Activated CD8-positive, alpha-beta T cell treated with anti-CD3 and anti-CD28 coated beads for 36 hours (primary cell): ENCODE results near the gene CLEC18A. TPM values are rescaled to one million over a fixed set of nuclear protein-coding genes. Genes with fewer than 3 reads are reported as not detected.

Source experiments
- ATAC-seq: fragments of 200-7000 bp; cut with Tn5 transposase; one replicate; pipeline ENCODE4 v1.10.0; 2021; ENCODE audit warnings: mild to moderate bottlenecking, moderate library complexity
- CTCF ChIA-PET: fragments of 350-600 bp; sonication (Branson Sonifier 250); formaldehyde crosslinking; loops from one replicate; lab custom pipeline; 2021; ENCODE audit warnings: antibody characterized with exemption; lab: Charles Lee
- POLR2A ChIA-PET: fragments of 350-600 bp; sonication (Branson Sonifier 250); formaldehyde crosslinking; loops from one replicate; lab custom pipeline; 2021; ENCODE audit warnings: antibody characterized with exemption; lab: Charles Lee
- DNase-seq: peaks from one replicate; pipeline ENCODE4 v3.0.0-alpha.2; 2020
- H3K27ac Mint-ChIP-seq: one replicate; pipeline ENCODE4 v1.8.0; 2021; ENCODE audit warnings: mild to moderate bottlenecking, mixed read lengths
- H3K27me3 Mint-ChIP-seq: one replicate; pipeline ENCODE4 v1.8.0; 2021; ENCODE audit warnings: mixed read lengths
- H3K36me3 Mint-ChIP-seq: one replicate; pipeline ENCODE4 v1.8.0; 2021; ENCODE audit warnings: low read depth, mixed read lengths
- H3K4me1 Mint-ChIP-seq: one replicate; pipeline ENCODE4 v1.8.0; 2021; ENCODE audit warnings: low read depth, mixed read lengths
- H3K4me3 Mint-ChIP-seq: one replicate; pipeline ENCODE4 v1.8.0; 2021; ENCODE audit warnings: mild to moderate bottlenecking, moderate library complexity, mixed read lengths
- H3K9me3 Mint-ChIP-seq: one replicate; pipeline ENCODE4 v1.8.0; 2021; ENCODE audit warnings: mixed read lengths
- intact Hi-C: fragments of 100-400 bp; cut with micrococcal nuclease; formaldehyde crosslinking; loops from one replicate; pipeline ENCODE4 v1.10.0; 2022
- total RNA-seq, 2 experiments: library from RNA; stranded (reverse); gene quantifications; one replicate each; pipeline ENCODE4 v1.2.3, GENCODE V29; 2021
- TF ChIP-seq, protein P1 (sequence below): fragments of 200-600 bp; IDR thresholded peaks from one replicate; pipeline ENCODE4 v1.8.0; 2022; ENCODE audit warnings: antibody characterized with exemption, mild to moderate bottlenecking

Gene CLEC18A
- total RNA-seq, 2 experiments from 2014 or later, result 0.25 to 0.36 TPM

DNA sequence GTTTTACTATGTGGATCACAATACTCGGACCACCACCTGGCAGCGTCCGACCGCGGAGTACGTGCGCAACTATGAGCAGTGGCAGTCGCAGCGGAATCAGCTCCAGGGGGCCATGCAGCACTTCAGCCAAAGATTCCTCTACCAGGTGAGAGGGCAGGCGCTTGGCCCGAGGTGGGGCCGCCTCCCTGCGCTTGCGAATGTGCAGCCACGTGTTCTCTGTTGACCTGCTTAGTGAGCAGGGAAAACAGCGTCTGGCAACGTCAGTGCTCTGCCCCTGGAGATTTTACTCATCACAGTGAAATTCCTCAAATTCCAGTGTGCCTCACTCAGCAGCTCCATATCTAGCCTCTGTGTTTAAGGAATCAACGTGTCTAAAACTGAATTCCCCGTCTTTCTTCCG, 33.4 kb upstream of the CLEC18A start:
- intact Hi-C loops, result no loop called here
- Mint-ChIP-seq H3K4me3 (no peak overlapping the region), H3K9me3 (no peaks in the 10 kb centered on the region), H3K36me3 (peaks cover 4% of the 10 kb centered on the region), H3K27ac (no peak overlapping the region), H3K4me1 (no peaks in the 10 kb centered on the region), H3K27me3 (no peaks in the 10 kb centered on the region)
- ATAC-seq (no peak), DNase-seq (no peak)
- ChIA-PET POLR2A (no interaction called here), CTCF (interaction anchor here (2.5 kb wide), 1 partner anchor 12 kb away, joined by 13 read pairs; no protein-coding TSS in a partner anchor)
- TF ChIP-seq, protein P1, sequence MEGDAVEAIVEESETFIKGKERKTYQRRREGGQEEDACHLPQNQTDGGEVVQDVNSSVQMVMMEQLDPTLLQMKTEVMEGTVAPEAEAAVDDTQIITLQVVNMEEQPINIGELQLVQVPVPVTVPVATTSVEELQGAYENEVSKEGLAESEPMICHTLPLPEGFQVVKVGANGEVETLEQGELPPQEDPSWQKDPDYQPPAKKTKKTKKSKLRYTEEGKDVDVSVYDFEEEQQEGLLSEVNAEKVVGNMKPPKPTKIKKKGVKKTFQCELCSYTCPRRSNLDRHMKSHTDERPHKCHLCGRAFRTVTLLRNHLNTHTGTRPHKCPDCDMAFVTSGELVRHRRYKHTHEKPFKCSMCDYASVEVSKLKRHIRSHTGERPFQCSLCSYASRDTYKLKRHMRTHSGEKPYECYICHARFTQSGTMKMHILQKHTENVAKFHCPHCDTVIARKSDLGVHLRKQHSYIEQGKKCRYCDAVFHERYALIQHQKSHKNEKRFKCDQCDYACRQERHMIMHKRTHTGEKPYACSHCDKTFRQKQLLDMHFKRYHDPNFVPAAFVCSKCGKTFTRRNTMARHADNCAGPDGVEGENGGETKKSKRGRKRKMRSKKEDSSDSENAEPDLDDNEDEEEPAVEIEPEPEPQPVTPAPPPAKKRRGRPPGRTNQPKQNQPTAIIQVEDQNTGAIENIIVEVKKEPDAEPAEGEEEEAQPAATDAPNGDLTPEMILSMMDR, result no peak

DNA sequence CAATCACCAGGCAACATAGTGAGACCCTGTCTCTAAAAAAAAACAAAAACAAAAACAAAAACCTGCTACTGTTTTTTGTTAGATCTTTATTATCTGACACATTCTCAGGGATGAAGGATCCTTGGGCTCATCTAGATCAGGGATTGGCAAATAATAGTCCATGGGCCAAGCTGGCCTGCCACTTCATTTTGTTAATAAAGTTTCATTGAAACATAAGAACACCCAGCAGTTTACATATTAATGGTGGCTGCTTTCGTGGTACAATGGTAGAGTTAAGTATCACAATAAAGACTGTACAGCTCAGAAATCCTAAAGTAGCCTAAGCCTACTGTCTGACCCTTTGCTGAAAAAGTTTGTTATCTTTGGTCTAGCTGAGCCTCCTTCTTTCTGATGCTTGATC, 32.9 kb upstream of the CLEC18A start:
- DNase-seq (no peak), ATAC-seq (no peak)
- no peaks in the 10 kb centered on the region for H3K27me3 Mint-ChIP-seq
- no peaks in the 10 kb centered on the region for H3K9me3 Mint-ChIP-seq
- no peak overlapping the region for H3K4me3 Mint-ChIP-seq
- ChIA-PET POLR2A (no interaction called here), CTCF (interaction anchor here (2.5 to 3.5 kb wide), 2 partner anchors 12 kb away, joined by 13 to 18 read pairs; no protein-coding TSS in a partner anchor)
- TF ChIP-seq, protein P1, result no peak
- intact Hi-C loops, result no loop called here
- no peaks in the 10 kb centered on the region for H3K4me1 Mint-ChIP-seq
- no peak overlapping the region for H3K27ac Mint-ChIP-seq
- H3K36me3 Mint-ChIP-seq, result peaks cover 4% of the 10 kb centered on the region

DNA sequence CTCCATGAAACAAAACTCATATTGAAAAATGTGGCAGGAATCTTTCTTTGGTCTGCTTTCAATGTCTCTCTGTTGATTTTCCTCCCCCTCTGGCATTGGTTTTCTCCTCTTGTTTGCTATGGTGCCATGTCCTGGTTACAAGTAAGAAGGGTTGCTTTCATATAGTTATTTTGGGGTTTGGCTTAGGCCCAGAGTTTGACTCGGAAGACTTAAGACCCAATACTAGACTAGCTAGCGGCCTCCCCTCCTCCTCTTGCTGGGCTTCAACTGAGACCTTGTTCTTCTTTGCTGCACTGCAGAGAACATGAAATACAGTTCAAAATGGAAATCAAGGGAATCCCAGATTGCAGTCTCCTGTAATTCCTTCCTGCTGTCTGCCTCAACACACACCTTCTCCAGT, 30.0 kb upstream of the CLEC18A start:
- Mint-ChIP-seq H3K27ac (no peak overlapping the region), H3K9me3 (no peaks in the 10 kb centered on the region), H3K27me3 (no peaks in the 10 kb centered on the region), H3K36me3 (peaks cover 4% of the 10 kb centered on the region), H3K4me3 (no peak overlapping the region), H3K4me1 (no peaks in the 10 kb centered on the region)
- ATAC-seq (no peak), DNase-seq (no peak)
- TF ChIP-seq, protein P1, result no peak
- ChIA-PET POLR2A (no interaction called here), CTCF (interaction anchor here (3.5 kb wide), 1 partner anchor 9 kb away, joined by 18 read pairs; no protein-coding TSS in a partner anchor)
- intact Hi-C loops, result no loop called here

DNA sequence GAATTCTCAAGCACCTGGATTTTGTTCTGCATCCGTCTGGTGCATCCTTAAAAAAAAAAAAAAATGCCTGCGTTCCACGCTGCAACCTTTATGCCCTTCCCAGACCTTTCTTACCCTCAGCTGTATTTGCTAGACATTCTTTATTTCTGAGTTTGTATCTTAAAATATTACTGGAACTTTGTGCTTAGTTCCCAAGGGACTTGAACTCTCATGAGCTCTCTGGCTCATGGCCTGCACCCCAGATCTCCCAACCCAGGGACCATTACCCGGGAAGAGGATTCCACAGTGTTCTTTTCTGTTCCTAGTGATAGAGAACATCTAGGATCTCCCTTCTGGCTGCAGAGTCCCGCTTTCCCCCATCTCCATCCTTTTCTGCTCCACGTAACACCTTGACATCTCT, 28.9 kb upstream of the CLEC18A start:
- intact Hi-C loops, result no loop called here
- TF ChIP-seq, protein P1, result no peak
- Mint-ChIP-seq H3K27ac (no peak overlapping the region), H3K4me3 (no peak overlapping the region), H3K9me3 (no peaks in the 10 kb centered on the region), H3K36me3 (peaks cover 2% of the 10 kb centered on the region), H3K4me1 (no peaks in the 10 kb centered on the region), H3K27me3 (no peaks in the 10 kb centered on the region)
- ATAC-seq, result no peak
- DNase-seq, result no peak
- POLR2A ChIA-PET, result no interaction called here
- CTCF ChIA-PET, result no interaction called here

DNA sequence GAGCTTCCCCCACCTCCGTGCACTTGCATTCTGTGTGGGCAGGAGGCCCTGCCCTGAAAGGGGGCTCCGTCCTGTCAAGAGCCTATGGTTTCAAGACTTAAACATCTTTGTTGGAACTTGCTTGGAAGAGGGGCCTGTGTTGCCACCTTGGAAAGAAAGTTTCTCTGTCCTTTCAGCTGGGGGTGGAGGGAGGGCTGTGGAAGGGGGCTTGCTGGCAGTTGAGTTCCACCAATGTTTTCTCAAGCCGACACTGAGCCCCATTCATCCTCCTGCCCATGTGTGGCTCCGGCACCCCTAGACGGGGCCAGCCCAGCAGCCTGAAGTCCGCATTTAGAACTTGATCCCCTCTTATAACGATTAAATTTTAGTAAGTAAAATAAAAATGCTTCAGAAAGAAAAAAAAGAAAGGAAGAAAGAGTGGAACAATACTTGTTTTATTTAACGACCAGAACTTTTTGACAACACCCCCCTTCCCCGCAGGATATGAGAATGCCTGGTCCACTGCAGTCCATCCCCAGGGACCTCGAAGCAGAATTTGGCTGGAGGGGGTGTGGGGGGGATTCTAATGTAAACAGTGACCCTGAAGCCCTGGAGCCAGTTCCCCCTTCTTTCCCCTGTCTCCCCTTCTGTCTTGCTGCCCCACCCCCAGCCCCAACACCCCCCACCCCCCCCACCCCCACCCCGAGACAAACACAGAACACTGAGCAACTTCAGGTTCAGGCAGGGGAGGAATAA, 26.9 kb upstream of the CLEC18A start:
- H3K27me3 Mint-ChIP-seq, result no peaks in the 10 kb centered on the region
- H3K9me3 Mint-ChIP-seq, result no peaks in the 10 kb centered on the region
- ATAC-seq (no peak), DNase-seq (no peak)
- intact Hi-C loops, result no loop called here
- peaks cover 2% of the 10 kb centered on the region for H3K36me3 Mint-ChIP-seq
- TF ChIP-seq, protein P1, result no peak
- ChIA-PET CTCF (no interaction called here), POLR2A (no interaction called here)
- no peaks in the 10 kb centered on the region for H3K4me1 Mint-ChIP-seq
- no peak overlapping the region for H3K27ac Mint-ChIP-seq
- no peak overlapping the region for H3K4me3 Mint-ChIP-seq
